Measurements from ENCODE around the gene THOC6.
"Not testable (repeated sequence)": the region's sequence is repeated elsewhere in the genome, so short reads cannot be mapped to it uniquely, and the experiment has no call there.

THOC6 gene

DNA sequence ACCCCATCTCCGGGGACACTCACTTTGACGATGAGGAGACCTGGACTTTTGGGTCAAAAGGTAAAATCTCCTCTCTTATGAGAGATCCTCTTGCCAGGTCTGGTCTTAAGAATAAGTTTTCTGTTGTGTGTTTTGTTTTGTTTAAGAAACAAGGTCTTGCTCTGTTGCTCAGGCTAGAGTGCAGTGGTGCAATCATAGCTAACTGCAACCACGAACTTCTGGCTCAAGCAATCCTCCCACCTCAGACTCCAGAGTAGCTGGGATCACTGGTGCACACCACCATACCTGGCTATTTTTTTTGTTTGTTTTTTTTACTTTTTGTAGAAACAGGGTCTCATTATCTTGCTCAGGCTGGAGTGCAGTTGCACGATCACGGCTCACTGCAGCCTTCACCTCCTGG lies 26.7 kb downstream of the THOC6 start:
- Histone ChIP-seq H3K36me3 (ENCODE audit: insufficient read depth, low read length) (no peaks in the 10 kb centered on the region; the same call in 1 of the 2 replicates), H3K9ac (ENCODE audit: low read depth, low read length) (no peak overlapping the region), H3K9me3 (ENCODE audit: insufficient read depth, low read depth, low read length) (no peaks in the 10 kb centered on the region), H3K27me3 (ENCODE audit: insufficient read depth, low read length) (peaks cover 51% of the 10 kb centered on the region), H3K4me1 (ENCODE audit: insufficient read depth, low read length) (no peaks in the 10 kb centered on the region), H3K27ac (ENCODE audit: low read depth, low read length) (no peak overlapping the region), H3K4me3 (ENCODE audit: low read length) (no peak overlapping the region)
- whole genome bisulfite sequencing, result 96% methylated on average over 5 of the region's 5 CpGs

DNA sequence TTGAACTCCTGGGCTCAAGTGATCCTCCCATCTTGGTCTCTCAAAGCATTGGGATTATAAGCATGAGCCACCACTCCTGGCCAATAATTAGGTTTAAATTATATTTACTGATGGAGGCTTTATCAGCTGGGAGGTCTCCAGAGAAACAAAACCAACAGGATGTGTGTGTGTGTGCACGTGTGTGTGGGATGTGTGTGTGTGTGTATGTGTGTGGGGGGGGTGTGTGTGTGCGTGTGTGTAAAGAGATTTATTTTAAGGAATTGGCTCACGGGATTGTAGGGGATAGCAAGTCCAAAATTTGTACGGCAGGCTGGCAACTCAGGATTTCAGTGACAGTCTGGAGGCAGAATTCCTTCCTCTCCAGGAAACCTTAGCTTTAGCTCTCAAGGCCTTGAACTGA lies 27.2 kb downstream of the THOC6 start:
- Histone ChIP-seq H3K36me3 (ENCODE audit: insufficient read depth, low read length) (no peaks in the 10 kb centered on the region; the same call in 1 of the 2 replicates), H3K4me1 (ENCODE audit: insufficient read depth, low read length) (no peaks in the 10 kb centered on the region), H3K27ac (ENCODE audit: low read depth, low read length) (no peak overlapping the region), H3K9me3 (ENCODE audit: insufficient read depth, low read depth, low read length) (no peaks in the 10 kb centered on the region), H3K27me3 (ENCODE audit: insufficient read depth, low read length) (peaks cover 47% of the 10 kb centered on the region), H3K4me3 (ENCODE audit: low read length) (no peak overlapping the region), H3K9ac (ENCODE audit: low read depth, low read length) (no peak overlapping the region)
- 88% methylated on average over 4 of the region's 4 CpGs for WGBS

- H3K9ac ChIP-seq (ENCODE audit: low read depth, low read length), result no peak overlapping the region
- WGBS, result 84% methylated on average over 8 of the region's 9 CpGs
- H3K36me3 ChIP-seq (ENCODE audit: insufficient read depth, low read length), result no peaks in the 10 kb centered on the region; the same call in 1 of the 2 replicates
- H3K4me3 ChIP-seq (ENCODE audit: low read length), result no peak overlapping the region
- peaks cover 42% of the 10 kb centered on the region for H3K27me3 ChIP-seq (ENCODE audit: insufficient read depth, low read length)
- no peak overlapping the region for H3K27ac ChIP-seq (ENCODE audit: low read depth, low read length)
- H3K9me3 ChIP-seq (ENCODE audit: insufficient read depth, low read depth, low read length), result no peaks in the 10 kb centered on the region
- no peaks in the 10 kb centered on the region for H3K4me1 ChIP-seq (ENCODE audit: insufficient read depth, low read length)
Observed at GRCh38 chr16:3051494-3051893, 27.7 kb downstream of the THOC6 start.

GRCh38 chr16:3052571-3053329 lies 28.9 kb downstream of the THOC6 start:
- H3K9ac ChIP-seq (ENCODE audit: low read depth, low read length); H3K4me3 ChIP-seq (ENCODE audit: low read length); H3K9me3 ChIP-seq (ENCODE audit: insufficient read depth, low read depth, low read length); H3K4me1 ChIP-seq (ENCODE audit: insufficient read depth, low read length); H3K27ac ChIP-seq (ENCODE audit: low read depth, low read length); H3K36me3 ChIP-seq (ENCODE audit: insufficient read depth, low read length): not testable (repeated sequence)
- H3K27me3 ChIP-seq (ENCODE audit: insufficient read depth, low read length), result peaks cover 34% of the 10 kb centered on the region
- 86% methylated on average over 6 of the region's 12 CpGs for WGBS

DNA sequence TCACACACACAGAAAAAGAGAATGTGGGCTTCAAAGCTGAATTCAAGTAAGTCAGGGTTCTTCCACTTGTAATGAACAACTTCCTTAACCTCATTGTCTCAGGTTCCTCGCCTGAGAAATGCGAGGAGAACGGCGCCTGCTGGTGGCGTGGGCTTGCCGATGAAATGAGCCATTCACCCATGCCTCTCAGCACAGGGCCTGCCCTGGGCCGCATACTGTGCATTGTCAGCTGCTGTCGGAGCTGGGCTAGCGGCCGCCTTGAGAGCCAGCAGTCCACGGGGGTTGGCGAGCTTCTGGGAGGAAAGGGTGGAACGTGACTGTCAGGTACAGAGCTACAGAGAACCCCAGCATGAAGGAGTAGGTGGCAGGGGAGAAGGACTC lies 29.5 kb downstream of the THOC6 start:
- H3K27ac ChIP-seq (ENCODE audit: low read depth, low read length); H3K4me1 ChIP-seq (ENCODE audit: insufficient read depth, low read length); H3K9me3 ChIP-seq (ENCODE audit: insufficient read depth, low read depth, low read length); H3K4me3 ChIP-seq (ENCODE audit: low read length); H3K36me3 ChIP-seq (ENCODE audit: insufficient read depth, low read length); H3K9ac ChIP-seq (ENCODE audit: low read depth, low read length): not testable (repeated sequence)
- H3K27me3 ChIP-seq (ENCODE audit: insufficient read depth, low read length), result peaks cover 33% of the 10 kb centered on the region
- 84% methylated on average over 8 of the region's 13 CpGs for WGBS

DNA sequence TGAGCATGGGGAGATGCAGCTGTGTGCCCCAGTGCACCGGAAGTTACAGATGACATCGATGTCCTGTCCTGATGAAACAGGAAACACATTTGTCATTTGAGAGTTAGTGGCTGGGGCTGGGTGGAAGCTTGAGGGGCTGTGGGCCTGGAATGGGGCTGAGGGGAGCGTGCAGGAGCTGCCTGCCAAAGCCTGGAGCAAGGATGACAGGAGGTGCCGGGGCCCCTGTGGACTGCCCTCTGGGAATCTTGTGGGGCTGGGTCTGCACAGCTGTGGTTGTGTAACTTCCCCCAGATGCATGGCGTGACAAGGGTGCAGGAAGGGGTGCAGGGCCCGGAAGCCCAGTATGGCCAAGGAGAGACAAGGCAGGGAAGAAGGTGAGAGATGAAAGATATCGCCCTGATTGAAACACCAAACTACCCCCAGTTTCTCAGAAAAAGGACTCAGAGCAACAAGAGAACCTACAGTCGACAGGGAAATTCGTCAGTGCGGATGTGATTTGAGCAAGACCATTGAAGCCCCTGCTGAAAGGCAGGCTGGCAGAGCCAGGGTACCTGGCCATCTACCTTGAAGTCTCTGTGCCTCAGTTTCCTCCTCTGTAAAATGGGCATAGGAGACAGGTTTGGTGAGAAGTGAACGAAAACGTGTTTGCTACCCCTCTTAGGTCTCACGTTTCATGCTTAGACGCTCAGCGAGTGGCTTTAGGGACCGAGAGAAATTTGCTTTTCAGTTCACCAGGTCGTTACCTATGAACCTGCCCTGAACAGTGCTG lies 31.3 kb downstream of the THOC6 start:
- no peak overlapping the region for H3K9ac ChIP-seq (ENCODE audit: low read depth, low read length)
- no peaks in the 10 kb centered on the region; the same call in 1 of the 2 replicates for H3K36me3 ChIP-seq (ENCODE audit: insufficient read depth, low read length)
- 0 out of 2 replicates have a peak, but pooled peaks cover 4% of the 10 kb centered on the region for H3K4me1 ChIP-seq (ENCODE audit: insufficient read depth, low read length)
- H3K4me3 ChIP-seq (ENCODE audit: low read length), result no peak overlapping the region
- peaks cover 23% of the 10 kb centered on the region for H3K27me3 ChIP-seq (ENCODE audit: insufficient read depth, low read length)
- 83% methylated on average over 17 of the region's 17 CpGs for WGBS
- H3K27ac ChIP-seq (ENCODE audit: low read depth, low read length), result no peak overlapping the region
- no peaks in the 10 kb centered on the region for H3K9me3 ChIP-seq (ENCODE audit: insufficient read depth, low read depth, low read length)

DNA sequence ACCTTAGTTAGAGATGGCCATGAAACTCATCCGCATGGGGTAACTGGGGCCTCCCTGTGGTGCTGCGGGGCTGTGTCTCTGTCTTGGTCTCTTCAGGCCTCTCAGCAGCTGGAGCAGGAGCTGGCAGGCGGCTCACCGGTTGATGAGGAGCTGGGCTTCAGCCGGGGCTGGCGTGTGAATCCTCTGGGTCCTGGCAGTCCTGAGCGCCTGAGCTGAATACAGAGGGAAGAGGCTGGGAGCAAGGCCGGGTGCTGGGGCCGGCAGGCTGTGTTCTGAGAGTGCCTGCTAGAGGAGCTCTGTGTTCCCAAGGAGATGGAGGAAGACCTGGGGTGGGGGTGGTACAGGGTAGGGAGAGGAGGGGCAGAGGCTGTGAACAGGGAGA lies 31.9 kb downstream of the THOC6 start:
- H3K9ac ChIP-seq (ENCODE audit: low read depth, low read length); H3K9me3 ChIP-seq (ENCODE audit: insufficient read depth, low read depth, low read length); H3K36me3 ChIP-seq (ENCODE audit: insufficient read depth, low read length); H3K4me1 ChIP-seq (ENCODE audit: insufficient read depth, low read length); H3K4me3 ChIP-seq (ENCODE audit: low read length); H3K27ac ChIP-seq (ENCODE audit: low read depth, low read length): not testable (repeated sequence)
- peaks cover 18% of the 10 kb centered on the region for H3K27me3 ChIP-seq (ENCODE audit: insufficient read depth, low read length)
- WGBS, result 55% methylated on average over 9 of the region's 9 CpGs

DNA sequence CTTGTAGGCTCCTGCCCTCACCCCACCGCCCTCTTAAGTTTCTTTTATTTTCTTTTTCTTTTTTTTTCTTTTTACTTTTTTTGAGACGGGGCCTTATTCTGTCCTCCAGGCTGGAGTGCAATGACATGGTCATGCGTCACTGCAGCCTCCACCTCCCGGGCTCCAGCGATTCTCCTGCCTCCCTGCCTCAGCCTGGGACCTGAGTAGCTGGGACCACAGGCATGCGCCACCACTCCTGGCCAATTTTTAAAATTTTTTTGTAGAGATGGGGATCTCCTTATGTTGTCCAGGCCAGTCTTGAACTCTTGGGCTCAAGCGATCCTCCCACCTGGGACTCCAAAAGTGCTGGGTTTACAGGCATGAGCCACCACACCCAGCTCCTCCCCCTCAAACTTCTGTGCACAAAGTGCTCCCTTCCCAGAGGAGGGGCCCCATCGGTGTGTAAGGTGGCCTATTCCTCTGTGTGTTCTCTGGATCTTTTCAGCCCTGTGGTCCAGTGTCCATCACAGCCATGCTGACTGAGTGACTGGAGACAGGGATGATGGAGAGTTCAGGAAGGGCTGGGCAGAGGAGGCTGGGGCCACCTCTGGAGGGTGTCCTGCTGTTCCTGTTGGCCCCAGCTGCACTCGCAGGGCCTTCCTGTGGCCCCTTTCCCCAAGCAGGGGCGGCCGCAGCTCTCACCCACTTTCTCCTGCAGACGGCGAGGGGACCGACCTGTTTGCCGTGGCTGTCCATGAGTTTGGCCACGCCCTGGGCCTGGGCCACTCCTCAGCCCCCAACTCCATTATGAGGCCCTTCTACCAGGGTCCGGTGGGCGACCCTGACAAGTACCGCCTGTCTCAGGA lies 32.7 kb downstream of the THOC6 start:
- H3K4me1 ChIP-seq (ENCODE audit: insufficient read depth, low read length), result 0 out of 2 replicates have a peak, but pooled peaks cover 4% of the 10 kb centered on the region
- WGBS, result 90% methylated on average over 19 of the region's 19 CpGs
- peaks cover 12% of the 10 kb centered on the region for H3K27me3 ChIP-seq (ENCODE audit: insufficient read depth, low read length)
- no peak overlapping the region for H3K9ac ChIP-seq (ENCODE audit: low read depth, low read length)
- no peaks in the 10 kb centered on the region; the same call in 1 of the 2 replicates for H3K36me3 ChIP-seq (ENCODE audit: insufficient read depth, low read length)
- H3K4me3 ChIP-seq (ENCODE audit: low read length), result no peak overlapping the region
- no peak overlapping the region for H3K27ac ChIP-seq (ENCODE audit: low read depth, low read length)
- H3K9me3 ChIP-seq (ENCODE audit: insufficient read depth, low read depth, low read length), result no peaks in the 10 kb centered on the region

GRCh38 chr16:3057181-3058138 lies 33.6 kb downstream of the THOC6 start:
- H3K36me3 ChIP-seq (ENCODE audit: insufficient read depth, low read length), result no peaks in the 10 kb centered on the region; the same call in 1 of the 2 replicates
- WGBS, result 91% methylated on average over 22 of the region's 22 CpGs

More at GRCh38 chr16:3057181-3058138, 33.6 kb downstream of the THOC6 start:
- Histone ChIP-seq H3K27me3 (ENCODE audit: insufficient read depth, low read length) (peaks cover 12% of the 10 kb centered on the region), H3K9me3 (ENCODE audit: insufficient read depth, low read depth, low read length) (no peaks in the 10 kb centered on the region), H3K4me1 (ENCODE audit: insufficient read depth, low read length) (0 out of 2 replicates have a peak, but pooled peaks cover 4% of the 10 kb centered on the region), H3K27ac (ENCODE audit: low read depth, low read length) (no peak overlapping the region), H3K4me3 (ENCODE audit: low read length) (peak overlapping the region; percentile 80), H3K9ac (ENCODE audit: low read depth, low read length) (0 out of 2 replicates have a peak overlapping the region, but pooled peaks have one; percentile 52)

All from HUES64 (cell line).